ENCODE results near the gene VSX1.

Gene VSX1

DNA sequence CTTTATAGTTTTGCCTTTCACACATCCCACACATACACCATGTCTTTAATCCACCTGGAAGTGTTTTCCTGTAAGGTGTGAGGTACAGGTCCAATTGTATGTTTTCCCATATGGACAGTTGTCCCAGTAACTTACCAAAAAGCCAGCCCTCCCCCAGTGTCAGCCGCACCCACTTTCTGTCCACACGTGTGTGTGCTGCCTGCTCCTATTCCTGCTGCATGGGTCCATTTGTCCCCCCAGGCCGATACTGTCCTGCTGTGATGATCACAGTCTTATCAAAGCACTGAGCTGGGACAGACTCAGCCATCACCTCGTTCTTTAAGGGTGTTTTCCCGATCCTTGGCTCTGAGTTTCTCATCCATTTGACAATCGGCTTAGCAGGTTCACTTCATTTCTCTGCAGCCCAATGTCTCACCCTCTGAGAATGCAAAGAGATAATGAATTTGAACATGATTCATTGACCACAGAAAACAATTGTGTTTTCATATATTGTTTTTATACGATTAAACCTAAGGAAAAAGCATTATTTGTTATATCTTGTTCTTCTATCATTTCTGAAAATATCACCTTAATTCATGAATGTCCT, 9.6 kb downstream of the VSX1 start:
- Histone ChIP-seq H3K9me3 (ENCODE audit: control insufficient read depth, insufficient read depth, low read depth, low read length) (no peaks in the 10 kb centered on the region), H3K27ac (ENCODE audit: extremely low read depth, low read depth, low read length) (no peak overlapping the region), H3K4me3 (ENCODE audit: low read depth, low read length) (no peak overlapping the region), H3K36me3 (ENCODE audit: control insufficient read depth in 2 of 2, insufficient read depth in 1 of 2, low read length in 2 of 2) (no peaks in the 10 kb centered on the region), H3K4me1 (ENCODE audit: control insufficient read depth, insufficient read depth, low read length) (peaks cover 5% of the 10 kb centered on the region; the same call in 1 of the 2 replicates)
- CTCF ChIA-PET: no interaction called here
- POLR2A ChIA-PET: interaction anchor here (0.6 kb wide), 1 partner anchor 13 kb away, joined by 6 read pairs; no protein-coding TSS in a partner anchor
- TF ChIP-seq ZNF2 (tag by site-specific recombination; IDR thresholded peaks at IDR 0.05): no peak
- peak; percentile 50; the same call in 1 of the 2 replicates for TF ChIP-seq ZBTB17 (tag by site-specific recombination; IDR thresholded peaks at IDR 0.05)

DNA sequence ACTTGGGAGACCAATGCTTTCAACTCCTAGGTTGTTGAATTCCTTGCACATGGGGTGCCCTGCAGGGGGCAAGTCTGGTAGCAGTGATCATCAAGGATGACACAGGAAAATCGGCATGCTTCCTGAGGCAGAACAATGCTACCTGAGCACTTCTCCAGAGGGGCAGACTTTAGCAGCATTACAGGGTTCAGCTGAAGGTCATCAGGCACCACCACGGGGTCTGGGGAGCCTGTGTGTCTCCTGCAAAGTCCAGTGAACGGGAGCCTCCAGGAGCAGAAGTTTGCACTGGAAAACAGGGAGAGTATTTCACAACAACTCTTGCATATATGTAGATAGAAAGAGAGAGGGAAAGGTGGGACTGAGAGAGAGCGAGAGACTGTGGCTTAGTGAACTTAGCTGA, 10.2 kb downstream of the VSX1 start:
- ChIA-PET POLR2A (interaction anchor here (0.6 kb wide), 1 partner anchor 13 kb away, joined by 6 read pairs; no protein-coding TSS in a partner anchor), CTCF (interaction anchor here (0.7 kb wide), 1 partner anchor 328 kb away, joined by 3 read pairs; no protein-coding TSS in a partner anchor)
- Histone ChIP-seq H3K9me3 (ENCODE audit: control insufficient read depth, insufficient read depth, low read depth, low read length) (no peaks in the 10 kb centered on the region), H3K36me3 (ENCODE audit: control insufficient read depth in 2 of 2, insufficient read depth in 1 of 2, low read length in 2 of 2) (no peaks in the 10 kb centered on the region), H3K4me3 (ENCODE audit: low read depth, low read length) (no peak overlapping the region), H3K27ac (ENCODE audit: extremely low read depth, low read depth, low read length) (no peak overlapping the region), H3K4me1 (ENCODE audit: control insufficient read depth, insufficient read depth, low read length) (peaks cover under 1% of the 10 kb centered on the region; the same call in 1 of the 2 replicates)
- TF ChIP-seq PRDM1 (tag by site-specific recombination; IDR thresholded peaks at IDR 0.05) (peak; percentile 15; the same call in 1 of the 2 replicates), MEIS1 (CRISPR knock-in tag; IDR thresholded peaks at IDR 0.05; ENCODE audit: borderline replicate concordance) (no peak), ZNF549 (tag by site-specific recombination; IDR thresholded peaks at IDR 0.05) (no peak), ZNF660 (tag by site-specific recombination; IDR thresholded peaks at IDR 0.05) (no peak), ZNF600 (tag by site-specific recombination; IDR thresholded peaks at IDR 0.05) (0 out of 2 replicates have a peak, but pooled peaks have one; percentile 17), ZNF239 (tag by site-specific recombination; IDR thresholded peaks at IDR 0.05) (no peak), ZNF677 (tag by site-specific recombination; IDR thresholded peaks at IDR 0.05) (no peak), ZIC2 (tag by site-specific recombination; IDR thresholded peaks at IDR 0.05) (peak; percentile 85), ZNF530 (tag by site-specific recombination; IDR thresholded peaks at IDR 0.05; ENCODE audit: low read depth) (no peak), GLIS1 (tag by site-specific recombination; IDR thresholded peaks at IDR 0.05) (peak; percentile 95), ZFP3 (tag by site-specific recombination; IDR thresholded peaks at IDR 0.05; ENCODE audit: low read depth) (no peak), BCL11B (tag by site-specific recombination; IDR thresholded peaks at IDR 0.05; ENCODE audit: low read depth) (no peak), OVOL3 (tag by site-specific recombination; IDR thresholded peaks at IDR 0.05) (no peak), ZNF558 (tag by site-specific recombination; IDR thresholded peaks at IDR 0.05) (no peak), GLIS2 (tag by site-specific recombination; IDR thresholded peaks at IDR 0.05) (0 out of 2 replicates have a peak, but pooled peaks have one; percentile 48), ZBTB7A (tag by site-specific recombination; IDR thresholded peaks at IDR 0.05; ENCODE audit: low read depth) (no peak)
- TF ChIP-seq, protein P1, sequence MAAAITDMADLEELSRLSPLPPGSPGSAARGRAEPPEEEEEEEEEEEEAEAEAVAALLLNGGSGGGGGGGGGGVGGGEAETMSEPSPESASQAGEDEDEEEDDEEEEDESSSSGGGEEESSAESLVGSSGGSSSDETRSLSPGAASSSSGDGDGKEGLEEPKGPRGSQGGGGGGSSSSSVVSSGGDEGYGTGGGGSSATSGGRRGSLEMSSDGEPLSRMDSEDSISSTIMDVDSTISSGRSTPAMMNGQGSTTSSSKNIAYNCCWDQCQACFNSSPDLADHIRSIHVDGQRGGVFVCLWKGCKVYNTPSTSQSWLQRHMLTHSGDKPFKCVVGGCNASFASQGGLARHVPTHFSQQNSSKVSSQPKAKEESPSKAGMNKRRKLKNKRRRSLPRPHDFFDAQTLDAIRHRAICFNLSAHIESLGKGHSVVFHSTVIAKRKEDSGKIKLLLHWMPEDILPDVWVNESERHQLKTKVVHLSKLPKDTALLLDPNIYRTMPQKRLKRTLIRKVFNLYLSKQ (tag by site-specific recombination; IDR thresholded peaks at IDR 0.05; ENCODE audit: borderline replicate concordance): no peak
- TF ChIP-seq, protein P2, sequence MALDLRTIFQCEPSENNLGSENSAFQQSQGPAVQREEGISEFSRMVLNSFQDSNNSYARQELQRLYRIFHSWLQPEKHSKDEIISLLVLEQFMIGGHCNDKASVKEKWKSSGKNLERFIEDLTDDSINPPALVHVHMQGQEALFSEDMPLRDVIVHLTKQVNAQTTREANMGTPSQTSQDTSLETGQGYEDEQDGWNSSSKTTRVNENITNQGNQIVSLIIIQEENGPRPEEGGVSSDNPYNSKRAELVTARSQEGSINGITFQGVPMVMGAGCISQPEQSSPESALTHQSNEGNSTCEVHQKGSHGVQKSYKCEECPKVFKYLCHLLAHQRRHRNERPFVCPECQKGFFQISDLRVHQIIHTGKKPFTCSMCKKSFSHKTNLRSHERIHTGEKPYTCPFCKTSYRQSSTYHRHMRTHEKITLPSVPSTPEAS (tag by site-specific recombination; IDR thresholded peaks at IDR 0.05): no peak
- TF ChIP-seq, protein P3, sequence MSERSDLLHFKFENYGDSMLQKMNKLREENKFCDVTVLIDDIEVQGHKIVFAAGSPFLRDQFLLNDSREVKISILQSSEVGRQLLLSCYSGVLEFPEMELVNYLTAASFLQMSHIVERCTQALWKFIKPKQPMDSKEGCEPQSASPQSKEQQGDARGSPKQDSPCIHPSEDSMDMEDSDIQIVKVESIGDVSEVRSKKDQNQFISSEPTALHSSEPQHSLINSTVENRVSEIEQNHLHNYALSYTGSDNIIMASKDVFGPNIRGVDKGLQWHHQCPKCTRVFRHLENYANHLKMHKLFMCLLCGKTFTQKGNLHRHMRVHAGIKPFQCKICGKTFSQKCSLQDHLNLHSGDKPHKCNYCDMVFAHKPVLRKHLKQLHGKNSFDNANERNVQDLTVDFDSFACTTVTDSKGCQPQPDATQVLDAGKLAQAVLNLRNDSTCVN (tag by site-specific recombination; optimal IDR thresholded peaks at IDR 0.05): no peak

All from HEK293 (cell line).